Measurements from ENCODE around the gene CBR1. TPM values are rescaled to one million over a fixed set of nuclear protein-coding genes. Genes with fewer than 3 reads are reported as not detected.

The CBR1 gene
- polyA plus RNA-seq, 1 experiment = 157 TPM

GRCh38 chr21:36047139-36047538 is 22.7 kb upstream of the CBR1 start:
- CTCF ChIA-PET = interaction anchor here (1.2 kb wide), 1 partner anchor 10 kb away, joined by 3 read pairs; no protein-coding TSS in a partner anchor
- TF ChIP-seq, protein P1, sequence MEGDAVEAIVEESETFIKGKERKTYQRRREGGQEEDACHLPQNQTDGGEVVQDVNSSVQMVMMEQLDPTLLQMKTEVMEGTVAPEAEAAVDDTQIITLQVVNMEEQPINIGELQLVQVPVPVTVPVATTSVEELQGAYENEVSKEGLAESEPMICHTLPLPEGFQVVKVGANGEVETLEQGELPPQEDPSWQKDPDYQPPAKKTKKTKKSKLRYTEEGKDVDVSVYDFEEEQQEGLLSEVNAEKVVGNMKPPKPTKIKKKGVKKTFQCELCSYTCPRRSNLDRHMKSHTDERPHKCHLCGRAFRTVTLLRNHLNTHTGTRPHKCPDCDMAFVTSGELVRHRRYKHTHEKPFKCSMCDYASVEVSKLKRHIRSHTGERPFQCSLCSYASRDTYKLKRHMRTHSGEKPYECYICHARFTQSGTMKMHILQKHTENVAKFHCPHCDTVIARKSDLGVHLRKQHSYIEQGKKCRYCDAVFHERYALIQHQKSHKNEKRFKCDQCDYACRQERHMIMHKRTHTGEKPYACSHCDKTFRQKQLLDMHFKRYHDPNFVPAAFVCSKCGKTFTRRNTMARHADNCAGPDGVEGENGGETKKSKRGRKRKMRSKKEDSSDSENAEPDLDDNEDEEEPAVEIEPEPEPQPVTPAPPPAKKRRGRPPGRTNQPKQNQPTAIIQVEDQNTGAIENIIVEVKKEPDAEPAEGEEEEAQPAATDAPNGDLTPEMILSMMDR (IDR thresholded peaks at IDR 0.05; ENCODE audit: insufficient read depth, low read depth, low read length) = no peak

DNA sequence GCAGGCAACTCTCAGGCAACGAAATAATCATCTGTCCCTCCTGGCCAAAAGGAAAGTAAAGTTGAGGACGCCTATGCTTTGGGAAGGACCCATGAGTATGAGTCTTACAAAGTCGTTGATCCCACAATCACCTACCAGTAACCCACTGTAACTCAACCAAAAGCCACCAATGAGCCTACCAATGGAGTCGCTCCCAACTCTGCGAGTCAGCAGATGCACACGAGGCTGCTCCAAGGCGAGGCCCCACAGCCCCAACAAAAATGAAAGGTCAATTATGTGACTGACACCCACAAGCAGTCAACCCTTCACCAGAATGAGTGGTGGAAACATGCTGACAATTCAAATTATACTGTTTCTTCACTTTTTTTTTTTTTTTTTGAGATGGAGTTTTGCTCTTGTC is 21.5 kb upstream of the CBR1 start:
- DNase-seq (ENCODE audit: low read depth) = no peak
- TF ChIP-seq, protein P1 (IDR thresholded peaks at IDR 0.05; ENCODE audit: insufficient read depth, low read depth, low read length) = no peak
- POLR2A ChIA-PET = interaction anchor here (0.6 kb wide), 1 partner anchor 10 kb away, joined by 4 read pairs; no protein-coding TSS in a partner anchor
- H3K36me3 ChIP-seq (ENCODE audit: control insufficient read depth, insufficient read depth, low read length) = peaks cover 21% of the 10 kb centered on the region
- no peak overlapping the region for H3K4me3 ChIP-seq (ENCODE audit: low read depth, low read length)
- H3K27me3 ChIP-seq (ENCODE audit: control insufficient read depth, insufficient read depth, low read length) = no peaks in the 10 kb centered on the region
- CTCF ChIA-PET = no interaction called here

More at GRCh38 chr21:36047139-36047538, 22.7 kb upstream of the CBR1 start:
- Histone ChIP-seq H3K4me3 (ENCODE audit: low read depth, low read length) (no peak overlapping the region), H3K27me3 (ENCODE audit: control insufficient read depth, insufficient read depth, low read length) (no peaks in the 10 kb centered on the region), H3K36me3 (ENCODE audit: control insufficient read depth, insufficient read depth, low read length) (peaks cover 16% of the 10 kb centered on the region)
- POLR2A ChIA-PET = no interaction called here
- DNase-seq (ENCODE audit: low read depth) = no peak

DNA sequence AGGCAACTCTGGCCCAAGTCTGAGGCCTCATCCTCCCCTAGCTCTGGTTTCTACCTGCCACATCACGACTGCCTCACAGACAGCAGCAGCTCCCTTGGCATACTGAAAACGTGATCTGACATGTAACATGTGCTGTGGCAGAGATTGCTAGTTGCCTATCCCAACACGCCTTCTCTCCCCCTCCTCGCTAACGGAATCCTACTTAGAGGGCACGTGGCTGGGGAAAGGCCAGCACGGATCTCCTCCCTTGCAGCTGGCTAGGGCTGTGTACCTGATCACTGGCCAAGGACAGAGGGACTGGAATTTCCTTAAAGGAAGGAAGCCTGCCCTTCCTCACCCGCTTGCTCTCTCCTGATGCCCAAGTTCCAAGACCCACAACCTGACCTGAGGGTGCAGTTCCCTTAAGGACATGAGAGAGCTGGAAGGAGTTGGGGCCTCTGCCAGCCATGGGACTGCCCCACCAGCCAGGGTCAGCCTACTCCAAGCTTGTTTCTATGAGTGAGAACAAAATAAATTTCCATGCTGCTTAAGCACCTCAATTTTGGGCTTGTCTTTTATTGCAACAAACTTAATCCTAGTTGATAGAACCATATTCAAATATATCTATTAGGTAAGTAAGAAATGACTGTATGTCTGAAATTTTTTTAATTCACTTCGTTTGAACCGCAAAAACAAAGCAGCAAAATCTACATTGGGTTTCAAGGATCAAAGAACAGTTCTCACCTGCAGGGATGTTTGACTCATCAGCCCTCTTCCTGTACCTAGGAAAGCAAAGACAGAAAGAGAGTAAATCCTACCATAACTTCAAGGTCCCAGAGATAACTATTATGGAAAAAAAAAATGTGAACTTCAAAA is 16.7 kb upstream of the CBR1 start:
- POLR2A ChIA-PET = interaction anchor here (0.8 kb wide), 1 partner anchor 1117 kb away, joined by 4 read pairs; no protein-coding TSS in a partner anchor
- TF ChIP-seq, protein P1 (IDR thresholded peaks at IDR 0.05; ENCODE audit: insufficient read depth, low read depth, low read length) = no peak
- no peak overlapping the region for H3K4me3 ChIP-seq (ENCODE audit: low read depth, low read length)
- no peak for DNase-seq (ENCODE audit: low read depth)
- H3K36me3 ChIP-seq (ENCODE audit: control insufficient read depth, insufficient read depth, low read length) = peaks cover 29% of the 10 kb centered on the region
- H3K27me3 ChIP-seq (ENCODE audit: control insufficient read depth, insufficient read depth, low read length) = no peaks in the 10 kb centered on the region
- CTCF ChIA-PET = interaction anchor here (0.6 to 1.5 kb wide), 3 partner anchors 12 to 157 kb away, joined by 3 to 4 read pairs (median 3); no protein-coding TSS in a partner anchor

DNA sequence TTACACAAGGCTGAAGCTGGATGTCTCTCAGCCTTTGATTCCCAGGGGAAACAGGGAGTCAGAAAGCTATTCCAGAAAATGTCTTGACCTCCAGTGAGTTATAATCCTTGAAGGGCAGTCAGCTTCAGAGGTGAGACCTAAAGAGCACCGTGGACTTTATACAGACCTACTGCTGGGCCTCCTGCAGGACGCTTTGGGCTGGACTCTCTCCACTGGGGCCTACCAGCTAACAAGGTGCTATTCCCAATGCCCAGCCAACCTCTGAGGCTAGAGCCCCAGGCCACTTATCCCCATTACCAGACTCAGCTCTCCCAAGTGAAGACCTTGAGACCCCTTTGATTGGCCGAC is 16.1 kb upstream of the CBR1 start:
- H3K27me3 ChIP-seq (ENCODE audit: control insufficient read depth, insufficient read depth, low read length) = no peaks in the 10 kb centered on the region
- no peak for DNase-seq (ENCODE audit: low read depth)
- no peak overlapping the region for H3K4me3 ChIP-seq (ENCODE audit: low read depth, low read length)
- ChIA-PET POLR2A (no interaction called here), CTCF (interaction anchor here (0.6 to 0.9 kb wide), 2 partner anchors 61 to 156 kb away, joined by 3 to 4 read pairs; no protein-coding TSS in a partner anchor)
- peaks cover 27% of the 10 kb centered on the region for H3K36me3 ChIP-seq (ENCODE audit: control insufficient read depth, insufficient read depth, low read length)
- TF ChIP-seq, protein P1 (IDR thresholded peaks at IDR 0.05; ENCODE audit: insufficient read depth, low read depth, low read length) = no peak

DNA sequence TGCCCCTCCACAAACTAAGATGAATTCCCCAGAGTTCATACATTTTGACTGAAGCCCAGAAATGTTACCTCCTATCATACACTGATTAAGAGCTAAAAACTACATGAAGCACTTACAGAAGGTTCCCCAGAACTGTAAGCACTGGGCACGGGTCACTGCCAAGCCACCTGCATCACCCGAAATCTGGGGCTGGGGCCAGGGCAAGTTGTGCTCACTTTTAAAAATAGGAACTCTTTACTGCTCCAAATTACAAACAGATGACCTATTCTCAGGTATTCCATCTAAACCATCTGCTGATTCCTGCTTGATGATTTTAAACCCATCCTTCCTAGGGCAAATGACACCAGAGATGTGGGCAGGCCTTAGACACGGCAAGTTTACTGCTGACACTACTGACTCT is 14.3 kb upstream of the CBR1 start:
- TF ChIP-seq, protein P1 (IDR thresholded peaks at IDR 0.05; ENCODE audit: insufficient read depth, low read depth, low read length) = no peak
- ChIA-PET CTCF (no interaction called here), POLR2A (no interaction called here)
- Histone ChIP-seq H3K36me3 (ENCODE audit: control insufficient read depth, insufficient read depth, low read length) (peaks cover 27% of the 10 kb centered on the region), H3K4me3 (ENCODE audit: low read depth, low read length) (no peak overlapping the region), H3K27me3 (ENCODE audit: control insufficient read depth, insufficient read depth, low read length) (no peaks in the 10 kb centered on the region)
- DNase-seq (ENCODE audit: low read depth) = no peak
